ACC112 (cell line): ENCODE data around the gene NDUFB5.

Source experiments
- H2AFZ ChIP-seq: fragments of 200-600 bp; sonication (generic); one replicate; pipeline ENCODE4 v1.6.0; 2017; ENCODE audit warnings: antibody characterized with exemption, low read length; ENCODE audit not compliant: unreplicated experiment
- H3K27ac ChIP-seq: fragments of 200-600 bp; sonication (generic); 2 replicates; pipeline ENCODE4 v1.5.1; 2014; ENCODE audit warnings: low read depth, mild to moderate bottlenecking, antibody characterized with exemption, low read length, moderate library complexity
- H3K27me3 ChIP-seq: fragments of 200-600 bp; sonication (generic); 2 replicates; pipeline ENCODE4 v1.6.1; 2014; ENCODE audit warnings: mild to moderate bottlenecking, antibody characterized with exemption, low read length, moderate library complexity, mixed read lengths; ENCODE audit not compliant: insufficient read depth
- H3K36me3 ChIP-seq: fragments of 200-600 bp; sonication (generic); 2 replicates; pipeline ENCODE4 v1.6.1; 2016; ENCODE audit warnings: mild to moderate bottlenecking, antibody characterized with exemption, low read length, moderate library complexity, mixed read lengths; ENCODE audit not compliant: insufficient read depth
- H3K4me1 ChIP-seq: fragments of 200-600 bp; sonication (generic); one replicate; pipeline ENCODE4 v1.6.1; 2016; ENCODE audit warnings: low read length, mixed read lengths; ENCODE audit not compliant: insufficient read depth, unreplicated experiment, control insufficient read depth
- H3K4me3 ChIP-seq: fragments of 200-600 bp; sonication (generic); 2 replicates; pipeline ENCODE4 v1.5.1; 2014; ENCODE audit warnings: mild to moderate bottlenecking, low read depth, low read length
- H3K79me2 ChIP-seq: fragments of 200-600 bp; sonication (generic); one replicate; pipeline ENCODE4 v1.6.0; 2016; ENCODE audit warnings: low read length; ENCODE audit not compliant: control insufficient read depth, unreplicated experiment, insufficient read depth

NDUFB5 gene

DNA sequence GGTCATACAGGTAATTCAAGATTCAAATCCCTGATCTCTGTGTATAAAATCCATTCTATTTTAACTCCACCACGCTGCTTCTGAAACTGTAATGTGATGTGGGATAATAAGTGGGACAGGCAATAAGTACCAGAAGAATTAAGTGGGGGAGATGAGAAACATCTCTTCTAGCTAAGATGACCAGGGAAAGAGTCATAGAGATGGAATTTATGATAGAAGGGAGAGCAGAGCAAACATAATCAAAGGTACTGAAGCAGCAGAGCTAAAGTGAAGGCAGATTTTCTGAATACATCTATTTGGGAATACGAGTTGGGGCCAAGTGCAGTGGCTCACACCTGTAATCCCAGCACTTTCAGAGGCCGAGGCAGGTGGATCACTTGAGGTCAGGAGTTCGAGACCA lies 5.1 kb upstream of the NDUFB5 start:
- H3K79me2 ChIP-seq, result peaks cover 28% of the 10 kb centered on the region

DNA sequence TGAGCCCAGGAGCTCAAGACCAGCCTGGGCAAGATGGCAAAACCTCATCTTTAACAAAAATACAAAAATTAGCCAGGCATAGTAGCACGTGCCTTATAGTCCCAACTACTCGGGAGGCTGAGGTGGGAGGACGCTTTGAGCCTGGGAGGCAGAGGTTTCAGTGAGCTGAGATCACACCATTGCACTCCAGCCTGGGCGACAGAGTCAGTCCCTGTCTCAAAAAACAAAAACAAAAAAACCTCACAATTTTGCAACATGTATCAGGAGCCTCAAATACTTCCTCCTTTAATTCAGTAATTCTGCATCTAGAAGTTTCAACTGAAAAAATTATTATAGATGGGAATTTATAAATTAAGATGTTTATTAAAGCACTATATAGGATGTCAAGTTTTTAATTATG lies 1.3 kb upstream of the NDUFB5 start:
- Histone ChIP-seq H3K36me3 (peaks cover 4% of the 10 kb centered on the region), H3K4me1 (peaks cover 10% of the 10 kb centered on the region), H3K27ac (no peak overlapping the region), H3K79me2 (peaks cover 55% of the 10 kb centered on the region), H3K27me3 (no peaks in the 10 kb centered on the region), H2AFZ (no peak overlapping the region), H3K4me3 (peak overlapping the region; percentile 98)

More for the DNA sequence above, 5.1 kb upstream of the NDUFB5 start:
- no peak overlapping the region for H3K4me3 ChIP-seq
- no peaks in the 10 kb centered on the region for H3K27me3 ChIP-seq
- H3K4me1 ChIP-seq, result peaks cover 6% of the 10 kb centered on the region
- H3K27ac ChIP-seq, result no peak overlapping the region
- no peak overlapping the region for H2AFZ ChIP-seq
- peaks cover 16% of the 10 kb centered on the region for H3K36me3 ChIP-seq

GRCh38 chr3:179603831-179604230 lies 763 bp upstream of the NDUFB5 start:
- Histone ChIP-seq H3K27ac (peak overlapping the region; percentile 81), H3K4me1 (peaks cover 10% of the 10 kb centered on the region), H2AFZ (peak overlapping the region; percentile 99), H3K27me3 (no peaks in the 10 kb centered on the region), H3K4me3 (peak overlapping the region; percentile 98), H3K36me3 (peaks cover 4% of the 10 kb centered on the region), H3K79me2 (peaks cover 59% of the 10 kb centered on the region)

DNA sequence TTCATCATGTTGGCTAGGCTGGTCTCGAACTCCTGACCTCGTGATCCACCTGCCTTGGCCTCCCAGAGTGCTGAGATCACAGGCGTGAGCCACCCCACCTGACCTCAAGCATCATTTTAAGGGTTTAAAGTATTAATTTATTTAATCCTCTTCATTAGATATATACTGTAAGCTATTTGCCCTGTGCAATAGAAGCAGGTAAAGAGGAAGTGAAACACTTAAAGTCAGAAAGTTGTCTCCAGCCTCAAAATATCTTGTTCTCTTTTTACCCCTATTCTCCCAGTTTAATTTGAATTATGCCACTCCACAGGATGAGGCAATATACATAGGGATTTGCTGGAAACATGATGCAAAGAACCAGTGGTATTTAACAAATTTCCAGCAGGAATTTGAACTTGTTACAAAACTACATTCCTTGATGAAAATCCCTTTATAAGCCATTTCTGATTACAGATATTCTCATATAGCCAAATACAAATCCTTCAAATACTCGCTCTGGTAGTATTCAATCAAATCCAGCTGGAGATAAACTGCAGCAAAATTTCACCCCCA lies 2.0 kb downstream of the NDUFB5 start:
- Histone ChIP-seq H3K79me2 (peaks cover 66% of the 10 kb centered on the region), H3K36me3 (peaks cover 4% of the 10 kb centered on the region), H2AFZ (no peak overlapping the region), H3K4me3 (no peak overlapping the region), H3K4me1 (peaks cover 10% of the 10 kb centered on the region), H3K27me3 (no peaks in the 10 kb centered on the region), H3K27ac (no peak overlapping the region)

DNA sequence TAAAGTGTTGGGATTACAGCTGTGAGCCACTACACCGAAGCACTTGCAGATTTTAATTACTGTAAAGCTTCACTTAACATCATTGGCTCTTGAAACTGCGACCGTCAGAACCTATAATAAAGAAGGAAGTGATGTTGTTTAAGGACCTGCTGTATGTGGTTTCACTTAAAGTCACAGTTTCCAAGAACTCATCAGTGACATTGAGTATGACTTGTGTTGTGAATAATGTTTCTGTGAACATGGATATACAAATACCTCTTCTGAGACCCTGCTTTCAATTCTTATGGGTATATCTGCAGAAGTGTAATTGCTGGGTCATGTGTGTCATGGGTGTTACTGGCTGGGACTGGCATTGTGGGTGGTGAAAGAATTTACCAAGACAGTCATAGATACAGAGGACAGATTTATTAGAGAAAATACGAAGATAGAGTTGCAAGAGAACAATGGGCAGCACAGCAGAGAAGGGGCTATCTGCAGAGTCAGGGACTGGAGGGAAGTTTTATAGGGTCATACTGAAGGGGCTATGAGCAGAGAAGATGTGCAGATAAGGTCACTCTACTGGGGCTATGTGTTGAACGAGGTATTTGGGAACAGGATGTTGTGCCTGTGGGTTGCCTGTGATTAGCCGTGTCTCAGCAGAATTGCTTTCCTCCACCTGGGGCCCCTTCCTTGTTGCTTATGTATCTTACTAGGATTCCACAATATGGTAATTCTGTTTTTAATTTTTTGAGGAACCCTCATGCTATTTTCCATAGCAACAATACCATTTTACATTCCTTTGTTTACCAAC lies 4.5 kb downstream of the NDUFB5 start:
- H3K27ac ChIP-seq, result no peak overlapping the region

DNA sequence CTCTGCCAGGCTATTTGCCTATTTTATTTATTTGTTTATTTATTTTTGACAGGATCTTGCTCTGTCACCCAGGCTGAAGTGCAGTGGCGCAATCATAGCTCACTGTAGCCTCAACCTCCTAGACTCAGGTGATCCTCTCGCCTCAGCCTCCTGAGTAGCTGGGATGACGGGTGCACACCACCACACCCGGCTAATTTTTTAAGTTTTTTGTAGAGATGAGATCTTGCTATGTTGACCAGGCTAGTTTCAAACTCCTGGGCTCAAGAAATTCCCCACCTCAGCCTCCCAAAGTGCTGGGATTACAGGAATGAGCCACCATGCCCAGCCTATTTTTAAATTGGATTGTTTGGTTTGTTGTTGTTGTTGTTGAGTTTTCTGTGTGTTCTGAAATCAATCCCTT lies 5.5 kb downstream of the NDUFB5 start:
- Histone ChIP-seq H3K79me2 (peaks cover 43% of the 10 kb centered on the region), H3K4me3 (no peak overlapping the region), H3K4me1 (peaks cover 19% of the 10 kb centered on the region)

More for the DNA sequence above, 4.5 kb downstream of the NDUFB5 start:
- Histone ChIP-seq H2AFZ (no peak overlapping the region), H3K4me1 (peaks cover 16% of the 10 kb centered on the region), H3K79me2 (peaks cover 48% of the 10 kb centered on the region), H3K36me3 (peaks cover 4% of the 10 kb centered on the region), H3K27me3 (no peaks in the 10 kb centered on the region), H3K4me3 (no peak overlapping the region)

DNA sequence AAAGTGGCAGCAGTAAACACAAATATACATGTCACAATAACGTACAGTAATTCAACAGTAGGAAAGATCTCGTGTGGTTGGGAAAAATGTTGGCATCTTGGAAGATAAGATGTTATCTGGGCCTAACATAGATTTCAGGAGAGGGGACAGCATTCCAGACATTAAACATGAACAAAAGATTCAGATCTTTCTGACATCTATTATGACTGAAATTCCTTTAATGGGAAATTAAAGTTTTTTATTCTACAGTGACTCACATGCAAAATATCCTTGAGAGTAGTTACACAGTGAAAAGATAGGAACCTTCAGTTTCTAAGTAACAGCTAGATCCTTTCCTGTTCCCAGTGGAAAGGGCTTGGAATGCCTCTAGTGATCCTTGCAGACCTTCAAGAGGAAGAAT lies 9.2 kb downstream of the NDUFB5 start:
- Histone ChIP-seq H3K27me3 (no peaks in the 10 kb centered on the region), H3K4me3 (no peak overlapping the region), H3K27ac (peak overlapping the region; percentile 78), H3K36me3 (peaks cover 19% of the 10 kb centered on the region), H3K79me2 (peaks cover 19% of the 10 kb centered on the region), H2AFZ (peak overlapping the region; percentile 11), H3K4me1 (peaks cover 21% of the 10 kb centered on the region)

More for the DNA sequence above, 5.5 kb downstream of the NDUFB5 start:
- no peak overlapping the region for H2AFZ ChIP-seq
- H3K27ac ChIP-seq, result no peak overlapping the region
- no peaks in the 10 kb centered on the region for H3K27me3 ChIP-seq
- H3K36me3 ChIP-seq, result peaks cover 4% of the 10 kb centered on the region

- peaks cover 22% of the 10 kb centered on the region for H3K36me3 ChIP-seq
- H3K79me2 ChIP-seq, result peaks cover 13% of the 10 kb centered on the region
- H2AFZ ChIP-seq, result no peak overlapping the region
- H3K4me3 ChIP-seq, result no peak overlapping the region
- peak overlapping the region; percentile 57 for H3K27ac ChIP-seq
- H3K27me3 ChIP-seq, result no peaks in the 10 kb centered on the region
- peaks cover 21% of the 10 kb centered on the region for H3K4me1 ChIP-seq
These were observed 11.0 kb downstream of the NDUFB5 start for GRCh38 chr3:179615458-179616173.

GRCh38 chr3:179622023-179622422 lies 17.4 kb downstream of the NDUFB5 start:
- no peak overlapping the region for H3K4me3 ChIP-seq
- peaks cover 40% of the 10 kb centered on the region for H3K36me3 ChIP-seq
- H2AFZ ChIP-seq, result no peak overlapping the region
- H3K4me1 ChIP-seq, result no peaks in the 10 kb centered on the region
- H3K27ac ChIP-seq, result no peak overlapping the region
- peaks cover 2% of the 10 kb centered on the region for H3K79me2 ChIP-seq
- H3K27me3 ChIP-seq, result no peaks in the 10 kb centered on the region

DNA sequence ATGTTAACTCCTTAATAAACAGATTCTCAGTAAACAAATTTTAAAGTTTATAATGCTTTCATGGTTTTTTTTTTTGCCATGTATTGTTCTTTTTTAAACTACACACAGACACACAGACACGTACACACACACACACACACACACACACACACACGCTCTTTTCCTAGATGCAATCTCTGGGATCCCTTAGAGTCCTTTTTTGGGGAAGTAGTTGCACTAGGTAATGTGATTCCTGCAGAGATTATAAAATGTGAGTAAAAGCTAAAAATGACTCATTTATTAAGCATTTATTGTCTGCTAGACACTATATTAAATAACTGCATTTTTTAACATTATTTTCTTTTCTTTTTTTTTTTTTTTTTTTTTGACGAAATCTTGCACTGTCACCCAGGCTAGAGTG lies 19.9 kb downstream of the NDUFB5 start:
- H3K36me3 ChIP-seq, result peaks cover 23% of the 10 kb centered on the region
- H3K4me3 ChIP-seq, result no peak overlapping the region
- no peaks in the 10 kb centered on the region for H3K27me3 ChIP-seq
- H3K4me1 ChIP-seq, result no peaks in the 10 kb centered on the region
- H3K79me2 ChIP-seq, result no peaks in the 10 kb centered on the region
- H2AFZ ChIP-seq, result no peak overlapping the region
- no peak overlapping the region for H3K27ac ChIP-seq
